Measurements from ENCODE around the gene PRDM1.
A peak's percentile ranks its signal among the peaks of the same experiment; 100 is the strongest.

The PRDM1 gene

DNA sequence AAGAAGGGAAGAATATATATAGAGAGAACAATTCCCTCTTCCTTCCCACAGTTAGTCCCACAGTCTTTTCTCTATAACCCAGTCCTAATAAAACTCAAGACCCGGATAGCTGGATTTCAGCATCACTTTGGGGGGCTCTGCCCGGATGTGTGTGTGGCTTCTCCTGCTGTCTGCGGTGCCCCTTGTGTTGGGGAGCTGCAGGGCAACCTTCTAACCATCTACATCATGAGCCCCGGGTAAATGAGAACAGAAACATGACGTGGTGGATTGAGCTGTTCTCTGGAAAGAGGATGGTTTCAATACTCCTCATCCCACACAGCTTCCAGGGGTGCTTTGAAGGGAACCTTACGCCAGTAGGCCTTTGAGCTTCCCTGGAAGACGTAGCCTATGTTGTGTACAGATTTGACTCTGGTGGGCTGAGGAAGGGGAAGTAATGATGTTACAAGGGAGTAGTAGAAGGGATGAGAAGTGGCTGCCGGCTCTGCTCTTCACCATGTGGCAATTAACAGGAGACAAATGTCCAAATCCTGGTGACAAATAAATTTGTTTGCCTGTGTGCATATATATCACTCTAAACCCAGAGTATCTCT is 13.5 kb upstream of the PRDM1 start:
- no peak for DNase-seq

DNA sequence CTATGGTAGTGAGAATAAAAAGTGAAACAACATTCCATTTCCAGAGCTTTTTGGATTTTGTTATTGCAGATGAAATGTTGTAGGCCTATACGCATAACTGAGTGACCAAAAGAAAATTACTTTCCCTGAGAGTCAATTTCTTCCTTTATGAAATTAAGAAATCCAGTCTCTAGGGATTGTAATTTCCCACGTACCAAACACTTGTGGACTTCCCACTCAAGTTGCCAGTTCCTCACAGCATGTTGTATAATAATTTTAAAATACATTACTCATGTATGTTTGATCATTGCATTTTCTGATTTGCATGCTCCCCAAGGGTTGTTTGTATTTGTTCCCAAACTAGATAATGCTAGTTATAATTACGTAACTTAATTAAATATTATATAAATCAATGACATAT is 12.0 kb upstream of the PRDM1 start:
- no peak for DNase-seq

GRCh38 chr6:106076139-106076538 is 10.0 kb upstream of the PRDM1 start:
- DNase-seq, result no peak

GRCh38 chr6:106077170-106077569 is 9.0 kb upstream of the PRDM1 start:
- no peak for DNase-seq

DNA sequence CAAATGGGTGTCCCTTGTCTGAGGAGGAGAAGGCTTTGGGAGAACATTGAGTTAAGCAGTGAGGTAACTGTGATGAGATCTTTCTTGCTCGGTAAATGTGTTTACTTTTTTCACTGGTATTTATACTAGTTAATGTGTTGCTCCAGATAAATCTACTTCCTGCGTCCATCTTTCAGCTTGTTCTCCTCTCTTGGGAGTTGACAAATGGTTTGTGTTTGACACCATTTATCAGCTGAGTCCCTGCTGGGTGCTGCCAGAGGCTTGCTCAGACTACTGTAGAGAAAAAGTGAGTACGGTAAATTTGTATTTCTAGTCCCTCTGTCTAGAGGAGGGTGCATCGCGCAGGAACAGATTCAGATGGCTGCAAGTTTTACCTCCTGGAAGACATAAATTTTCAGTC is 8.3 kb upstream of the PRDM1 start:
- no peak for DNase-seq

DNA sequence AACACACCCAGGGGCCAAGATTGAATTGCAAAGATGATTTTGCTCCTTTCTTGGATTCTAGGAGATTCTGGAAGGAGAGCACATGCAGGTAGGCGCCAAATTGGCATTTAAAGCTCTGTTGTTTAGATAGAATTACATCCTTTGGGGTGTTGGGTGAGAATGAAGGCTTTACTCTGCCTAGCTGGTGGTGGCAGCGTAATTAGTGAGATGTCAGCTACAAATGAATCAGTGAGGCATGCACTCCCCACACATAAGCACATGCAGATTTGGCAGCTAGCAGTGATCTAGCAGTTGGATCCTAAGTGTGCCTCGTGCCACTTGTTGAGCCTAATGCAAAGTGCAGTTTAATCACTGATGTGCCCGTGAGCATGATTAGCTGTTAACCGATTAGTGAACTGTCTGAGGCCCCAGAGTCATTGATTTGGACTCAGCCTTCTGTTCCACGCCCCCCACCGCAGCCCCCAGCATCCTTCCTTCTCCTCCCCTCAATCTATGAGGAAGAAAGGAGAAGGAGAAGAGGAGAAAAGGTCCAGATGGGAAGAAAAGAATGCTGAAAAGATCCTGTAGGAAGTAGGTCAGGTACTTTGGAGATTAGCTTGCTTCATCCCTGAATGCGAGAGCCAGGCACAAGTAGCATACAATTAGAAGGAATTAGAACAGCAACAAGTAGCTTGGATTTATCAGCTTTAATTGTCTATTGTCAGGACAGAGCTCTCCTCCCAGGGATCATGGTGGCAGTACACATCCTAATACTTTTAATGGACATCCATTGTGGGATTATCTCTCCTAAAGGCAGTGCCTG is 6.0 kb upstream of the PRDM1 start:
- DNase-seq, result peak; percentile 60

DNA sequence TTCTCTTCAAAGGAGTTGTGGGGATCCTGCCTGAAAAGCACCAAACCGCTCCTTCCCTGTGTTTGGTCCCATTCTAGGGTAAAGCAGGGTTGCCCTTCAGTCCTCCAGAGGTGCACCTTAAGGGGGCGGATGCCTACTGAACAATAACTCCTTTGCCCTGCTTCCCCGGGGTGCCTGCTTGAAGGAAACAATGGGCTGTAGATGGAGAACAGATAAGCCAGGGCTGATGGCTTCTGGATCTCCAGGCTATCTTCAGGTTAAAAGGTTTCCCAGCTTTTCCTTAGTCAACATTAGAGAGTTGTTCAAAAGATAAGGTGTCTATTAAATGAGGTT is 5.4 kb upstream of the PRDM1 start:
- DNase-seq, result no peak

GRCh38 chr6:106081715-106082114 is 4.4 kb upstream of the PRDM1 start:
- no peak for DNase-seq

GRCh38 chr6:106082735-106083398 is 3.3 kb upstream of the PRDM1 start:
- no peak for DNase-seq

DNA sequence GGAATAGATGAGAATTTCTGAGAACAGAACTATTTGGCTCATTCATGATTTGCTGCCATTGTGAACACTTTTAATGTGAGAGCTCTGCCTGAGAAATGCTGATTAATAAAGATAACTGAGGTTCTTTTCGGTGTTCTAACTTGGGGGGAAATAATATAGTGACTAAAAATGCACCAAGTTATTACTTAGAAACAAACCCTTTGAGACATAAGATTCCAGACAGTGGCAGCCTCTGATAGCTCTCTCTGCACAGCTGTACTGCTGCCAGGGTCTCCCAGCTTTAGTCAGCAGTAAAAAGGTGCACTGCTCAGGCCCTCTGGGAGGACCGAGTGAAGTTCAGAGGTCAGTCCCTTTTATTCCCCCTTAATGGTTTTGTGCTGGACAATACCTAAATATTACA is 2.5 kb upstream of the PRDM1 start:
- no peak for DNase-seq

DNA sequence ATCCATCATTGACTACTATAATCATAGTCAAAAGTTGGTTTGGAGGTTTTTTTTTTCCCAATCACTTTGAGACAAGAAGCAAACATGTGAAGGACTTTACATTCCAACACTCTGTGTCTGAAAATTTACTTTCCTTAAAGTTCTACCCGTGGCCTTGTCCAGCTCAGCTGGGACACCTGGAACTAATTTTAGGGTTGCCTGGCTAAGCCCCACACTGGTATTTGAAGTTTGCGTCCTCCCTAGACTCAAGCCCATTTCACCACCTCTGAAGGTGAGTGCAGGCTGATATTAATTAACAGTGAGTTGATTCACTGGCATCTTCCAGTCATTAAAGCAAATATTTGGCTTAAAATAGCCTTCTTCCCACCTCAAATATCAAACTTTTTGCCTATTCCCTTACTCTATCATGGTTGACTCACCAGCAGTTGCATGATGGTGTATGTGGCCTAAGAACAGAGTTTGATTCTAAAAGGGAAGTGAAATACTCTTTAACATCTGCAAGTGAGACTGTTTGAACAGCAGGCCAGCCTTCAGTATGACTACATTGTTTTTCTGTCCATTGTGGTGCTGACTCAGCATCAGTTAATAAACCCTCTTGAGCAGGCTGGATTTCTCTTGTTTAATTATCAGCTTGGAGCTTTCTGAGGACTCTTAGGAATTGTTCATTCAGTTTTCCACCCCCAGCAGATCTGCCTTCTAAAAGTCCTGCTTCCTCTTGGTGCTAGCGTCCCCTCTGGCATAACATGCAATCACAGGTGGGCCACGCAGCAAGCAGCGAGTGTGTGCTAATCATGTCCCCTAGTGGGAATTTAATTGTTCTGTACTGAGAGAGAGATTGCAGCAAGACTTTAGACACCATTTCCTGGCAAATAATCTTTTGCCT is 1.8 kb upstream of the PRDM1 start:
- peak; percentile 62 for DNase-seq

GRCh38 chr6:106084989-106085691 is 996 bp upstream of the PRDM1 start:
- DNase-seq, result peak; percentile 41

GRCh38 chr6:106085692-106085983 is 498 bp upstream of the PRDM1 start:
- DNase-seq, result no peak

- DNase-seq, result no peak
These were observed 659 bp downstream of the PRDM1 start for GRCh38 chr6:106086814-106087175.

DNA sequence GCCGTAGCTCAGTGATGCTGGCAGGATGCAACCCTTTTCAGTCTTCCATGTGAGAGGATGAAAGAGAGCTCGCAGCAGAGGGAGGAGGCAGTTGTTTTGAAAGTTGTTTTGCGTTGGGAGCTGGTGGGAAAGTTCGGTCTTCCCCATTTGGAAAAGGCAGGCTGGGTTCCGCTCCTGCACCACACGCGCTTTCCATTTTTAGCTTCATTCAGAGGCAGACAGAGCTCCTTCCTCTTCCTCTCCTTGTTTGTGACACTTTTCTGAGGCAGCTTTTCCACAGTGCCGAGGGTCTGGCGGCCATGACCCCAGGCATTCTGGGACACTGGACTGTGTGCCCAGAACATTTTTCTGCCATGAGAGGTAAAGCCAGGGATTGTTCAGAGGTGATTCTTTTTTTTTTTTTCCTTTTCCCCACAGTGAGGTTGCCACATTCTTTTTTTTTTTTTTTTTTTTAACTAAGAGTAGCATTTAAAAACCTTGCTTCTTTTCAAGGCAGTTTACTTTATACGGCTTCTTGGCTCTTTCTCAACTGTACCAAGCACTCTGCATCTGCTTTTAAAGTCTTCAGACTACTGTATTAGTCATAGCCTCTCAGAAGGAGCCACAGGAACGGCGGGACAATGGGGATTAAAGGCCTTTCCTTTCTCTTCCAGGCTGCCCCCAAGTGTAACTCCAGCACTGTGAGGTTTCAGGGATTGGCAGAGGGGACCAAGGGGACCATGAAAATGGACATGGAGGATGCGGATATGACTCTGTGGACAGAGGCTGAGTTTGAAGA is 1.6 kb downstream of the PRDM1 start:
- DNase-seq, result no peak

- no peak for DNase-seq
These were observed 3.9 kb downstream of the PRDM1 start for GRCh38 chr6:106090001-106090400.

- DNase-seq, result no peak
These were observed 6.1 kb downstream of the PRDM1 start for GRCh38 chr6:106092279-106092678.

DNA sequence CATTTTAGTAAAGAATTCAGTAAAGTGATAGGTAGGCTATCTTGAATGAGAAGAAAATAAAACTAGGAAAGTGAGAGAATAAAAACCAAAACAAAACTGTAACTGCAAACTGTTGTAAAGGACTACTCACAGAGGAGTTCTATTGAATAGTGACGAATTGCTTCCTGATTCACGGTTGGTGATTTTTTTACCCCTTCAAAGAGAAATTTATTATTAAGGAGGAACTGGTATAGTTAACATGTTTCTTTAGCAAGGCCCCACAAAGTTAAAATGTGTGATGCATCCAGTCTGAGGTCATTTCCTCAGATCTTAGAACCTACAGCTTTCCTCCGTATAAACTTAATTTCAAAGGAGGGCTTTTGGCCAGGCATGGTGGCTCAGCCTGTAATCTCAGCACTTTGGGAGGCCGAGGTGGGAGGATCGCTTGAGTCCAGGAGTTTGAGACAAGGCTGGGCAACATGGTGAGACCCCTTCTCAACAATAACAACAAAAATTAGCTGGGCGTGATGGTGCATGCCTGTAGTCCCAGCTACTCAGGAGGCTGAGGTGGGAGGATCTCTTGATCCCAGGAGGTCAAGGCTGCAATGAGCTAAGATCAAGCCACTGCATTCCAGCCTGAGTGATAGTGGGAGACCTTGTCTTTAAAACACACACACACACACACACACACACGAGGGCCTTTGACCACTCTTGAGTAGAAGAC is 8.3 kb downstream of the PRDM1 start:
- DNase-seq, result no peak

DNA sequence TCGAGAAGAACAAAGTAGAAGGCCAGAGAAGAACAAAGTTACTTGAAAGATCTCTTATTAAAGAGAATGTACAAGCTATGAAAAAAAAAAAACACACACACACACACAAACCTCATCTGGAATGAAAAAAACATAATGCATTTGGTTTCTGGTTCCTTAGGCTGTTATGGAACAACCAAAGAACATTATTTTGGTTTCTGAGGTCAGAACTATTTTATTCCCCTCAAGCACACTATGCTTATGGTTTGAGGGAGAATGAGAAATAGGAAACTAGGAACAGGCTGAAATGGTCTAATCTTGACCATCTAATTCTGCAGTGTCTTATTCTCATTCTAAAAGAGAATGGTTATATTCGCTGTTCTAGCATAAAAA is 8.8 kb downstream of the PRDM1 start:
- DNase-seq, result no peak

- no peak for DNase-seq
These were observed 11.5 kb downstream of the PRDM1 start for GRCh38 chr6:106097411-106098231.
